CD14-positive monocyte (primary cell): ENCODE data around the gene PIWIL4. TPM values are rescaled to one million over a fixed set of nuclear protein-coding genes. Genes with fewer than 3 reads are reported as not detected.
A peak's percentile ranks its signal among the peaks of the same experiment; 100 is the strongest.

Experiments
- DNase-seq, 3 donors: peaks; one replicate each; pipeline ENCODE4 v3.0.0-alpha.2; 2011 to 2022
- H2AFZ ChIP-seq: 2 replicates; pipeline ENCODE4 v1.6.0; 2012; ENCODE audit warnings: mild to moderate bottlenecking, low read depth, low read length, inconsistent platforms; ENCODE audit not compliant: insufficient read depth, poor library complexity, severe bottlenecking
- H3K27ac ChIP-seq, 2 donors: 1 replicate in 1 of 2; 2 replicates in 1 of 2; pipeline ENCODE4 v1.5.1; 2012 to 2013; ENCODE audit warnings: low read length in 2 of 2, control low read depth in 1 of 2, inconsistent platforms in 1 of 2, low read depth in 1 of 2, mild to moderate bottlenecking in 1 of 2
- H3K27me3 ChIP-seq, 2 donors: one replicate each; pipeline versions ENCODE4 v1.6.0 to v1.6.1; 2011 to 2013; ENCODE audit warnings: low read length in 2 of 2; ENCODE audit not compliant: control insufficient read depth in 2 of 2, insufficient read depth in 2 of 2
- H3K36me3 ChIP-seq, 2 donors: replicated peaks in 1 of 2; 1 replicate in 1 of 2; 2 replicates in 1 of 2; pipeline versions ENCODE4 v1.5.1 to v1.6.1; 2012 to 2013; ENCODE audit warnings: low read length in 2 of 2, control low read depth in 1 of 2, inconsistent platforms in 1 of 2, mild to moderate bottlenecking in 1 of 2; ENCODE audit not compliant: insufficient read depth in 2 of 2, control insufficient read depth in 1 of 2
- H3K4me1 ChIP-seq, 2 donors: 1 replicate in 1 of 2; 2 replicates in 1 of 2; pipeline versions ENCODE4 v1.5.1 to v1.6.1; 2012 to 2013; ENCODE audit warnings: low read length in 2 of 2, control low read depth in 1 of 2, inconsistent platforms in 1 of 2, mild to moderate bottlenecking in 1 of 2, moderate library complexity in 1 of 2; ENCODE audit not compliant: insufficient read depth in 2 of 2, control insufficient read depth in 1 of 2
- H3K4me2 ChIP-seq: replicated peaks from 2 replicates; pipeline ENCODE3; 2012; ENCODE audit warnings: low read length, moderate library complexity, mild to moderate bottlenecking; ENCODE audit not compliant: poor library complexity, severe bottlenecking; ENCODE audit errors: extremely low read depth
- H3K4me3 ChIP-seq, 3 experiments: fragments of 200-600 bp in 1 of 3; sonication (generic) in 1 of 3; replicated peaks in 1 of 3; 1 replicate in 2 of 3; 2 replicates in 1 of 3; pipeline ENCODE4 v1.5.1; 2011 to 2013; ENCODE audit warnings: low read length in 3 of 3, mild to moderate bottlenecking in 3 of 3, control low read depth in 2 of 3, low read depth in 2 of 3, inconsistent platforms in 1 of 3, moderate library complexity in 1 of 3
- H3K79me2 ChIP-seq: 2 replicates; pipeline ENCODE4 v1.6.0; 2012; ENCODE audit warnings: mild to moderate bottlenecking, control low read depth, inconsistent platforms, low read length, moderate library complexity; ENCODE audit not compliant: insufficient read depth
- H3K9ac ChIP-seq: 2 replicates; pipeline ENCODE4 v1.6.0; 2017; ENCODE audit warnings: low read length, mild to moderate bottlenecking; ENCODE audit not compliant: insufficient read depth, poor library complexity, severe bottlenecking
- H3K9me3 ChIP-seq, 2 donors: replicated peaks in 1 of 2; 1 replicate in 1 of 2; 2 replicates in 1 of 2; pipeline versions ENCODE4 v1.5.1 to v1.6.1; 2012 to 2013; ENCODE audit warnings: low read length in 2 of 2, control low read depth in 1 of 2; ENCODE audit not compliant: control insufficient read depth in 1 of 2, insufficient read depth in 1 of 2
- H4K20me1 ChIP-seq: 2 replicates; pipeline ENCODE4 v1.6.0; 2012; ENCODE audit warnings: mild to moderate bottlenecking, low read length, control low read depth, moderate library complexity; ENCODE audit not compliant: insufficient read depth
- H3K27ac Mint-ChIP-seq, 7 donors: one replicate each; pipeline ENCODE4 v1.8.0; 2020; ENCODE audit warnings: mild to moderate bottlenecking in 7 of 7, mixed read lengths in 7 of 7, moderate library complexity in 6 of 7, inconsistent platforms in 2 of 7
- H3K27me3 Mint-ChIP-seq, 3 donors: one replicate each; pipeline ENCODE4 v1.8.0; 2021 to 2022; ENCODE audit warnings: low read depth in 3 of 3, mild to moderate bottlenecking in 3 of 3, mixed read lengths in 3 of 3, moderate library complexity in 3 of 3, inconsistent platforms in 1 of 3
- H3K36me3 Mint-ChIP-seq, 2 donors: one replicate each; pipeline ENCODE4 v1.8.0; 2020; ENCODE audit warnings: mixed read lengths in 2 of 2, inconsistent platforms in 1 of 2, mild to moderate bottlenecking in 1 of 2
- H3K4me1 Mint-ChIP-seq: one replicate; pipeline ENCODE4 v1.8.0; 2020; ENCODE audit warnings: mild to moderate bottlenecking, mixed read lengths
- H3K4me3 Mint-ChIP-seq, 2 donors: one replicate each; pipeline ENCODE4 v1.8.0; 2020; ENCODE audit warnings: mild to moderate bottlenecking in 2 of 2, mixed read lengths in 2 of 2, moderate library complexity in 1 of 2
- H3K9me3 Mint-ChIP-seq, 7 donors: one replicate each; pipeline ENCODE4 v1.8.0; 2020 to 2022; ENCODE audit warnings: mixed read lengths in 7 of 7, mild to moderate bottlenecking in 6 of 7, moderate library complexity in 6 of 7, inconsistent platforms in 2 of 7
- CTCF ChIP-seq: fragments of 200-600 bp; IDR thresholded peaks from one replicate; pipeline ENCODE4 v1.8.0; 2022; ENCODE audit warnings: antibody characterized with exemption, mild to moderate bottlenecking
- WGBS: methylation state at CpG from one replicate; pipeline ENCODE4 v1.1.5; 2013; ENCODE audit warnings: missing lambda C conversion rate; ENCODE audit not compliant: insufficient coverage; 5-methylcytosine and 5-hydroxymethylcytosine counted together
- intact Hi-C, 2 donors: fragments of 100-400 bp; cut with micrococcal nuclease; formaldehyde crosslinking; loops; one replicate each; pipeline versions ENCODE4 v1.15.0 to v1.15.1; 2023
- polyA plus RNA-seq, 3 donors: library from polyadenylated mRNA; depleted of rRNA in 1 of 3; unstranded in 2 of 3; stranded (reverse) in 1 of 3; fragments of 300-500 nt in 2 of 3; fragments of >200 nt in 1 of 3; fragmentation: Illumina TruSeq in 2 of 3; gene quantifications; 1 replicate in 2 of 3; 2 replicates in 1 of 3; pipeline ENCODE4 v1.2.3, GENCODE V29; 2012 to 2021

PIWIL4 gene
- polyA plus RNA-seq, 3 donors = 0.98 to 14.2 (median 1.1) TPM

- Mint-ChIP-seq H3K4me1 (peaks cover 60% of the 10 kb centered on the region), H3K36me3 (peaks cover 8 to 10% of the 10 kb centered on the region in 2 donors), H3K4me3 (peak overlapping the region; percentile 87 to 96), H3K27ac (peak overlapping the region; percentile 96 to 99 (median 99)), H3K27me3 (peaks cover 0 to 2% (median 1%) of the 10 kb centered on the region in 3 donors), H3K9me3 (no peaks in the 10 kb centered on the region)
- Histone ChIP-seq H3K9me3 (no peaks in the 10 kb centered on the region), H2AFZ (peak overlapping the region; percentile 82), H3K4me2 (peak overlapping the region; percentile 83), H3K36me3 (no peaks in the 10 kb centered on the region), H3K79me2 (peaks cover 71% of the 10 kb centered on the region), H3K9ac (peak overlapping the region; percentile 78), H3K27me3 (no peaks in the 10 kb centered on the region), H3K27ac (peak overlapping the region; percentile 96 to 98), H4K20me1 (no peaks in the 10 kb centered on the region), H3K4me3 (peak overlapping the region; percentile 50 to 78 (median 64)), H3K4me1 (peaks cover 45 to 51% of the 10 kb centered on the region in 2 donors)
- no peak for TF ChIP-seq CTCF
- intact Hi-C loops = loop anchor here in 1 of 2 donors (2.0 kb wide), 1 partner anchor 30 kb away; no protein-coding TSS in a partner anchor
- 0% methylated on average over 1 of the region's 13 CpGs for WGBS
- DNase-seq = peak; percentile 70 to 81 (median 74)
Measured at GRCh38 chr11:94574193-94574961, 7.2 kb downstream of the PIWIL4 start.

DNA sequence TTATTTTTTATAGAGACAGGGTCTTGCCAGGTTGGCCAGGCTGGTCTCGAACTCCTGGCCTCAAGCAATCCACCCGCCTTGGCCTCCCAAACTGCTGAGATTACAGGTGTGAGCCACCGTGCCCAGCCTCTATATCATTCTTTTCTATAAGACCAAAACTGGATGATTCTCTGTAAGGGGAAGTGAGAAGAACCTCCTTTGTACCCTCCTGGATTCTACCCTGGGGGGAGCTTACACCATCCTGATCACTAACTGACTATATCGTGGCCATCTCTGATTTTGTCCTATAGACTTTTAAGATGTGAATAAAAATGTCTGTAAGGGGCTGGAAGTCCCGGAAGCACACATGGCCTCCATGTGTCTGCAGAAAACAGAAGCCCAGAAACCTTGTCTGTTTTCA lies 9.1 kb downstream of the PIWIL4 start:
- H3K27ac ChIP-seq = peak overlapping the region; percentile 31 to 96
- peak overlapping the region; percentile 72 to 99 (median 87) for H3K27ac Mint-ChIP-seq
- H3K36me3 ChIP-seq = no peaks in the 10 kb centered on the region
- no peaks in the 10 kb centered on the region for H3K9me3 ChIP-seq
- no peaks in the 10 kb centered on the region for H3K27me3 ChIP-seq
- WGBS = 20% methylated on average over 1 of the region's 5 CpGs
- intact Hi-C loops = no loop called here
- H3K27me3 Mint-ChIP-seq = peaks cover 0 to 2% (median 1%) of the 10 kb centered on the region in 3 donors
- peak overlapping the region; percentile 36 for H3K4me2 ChIP-seq
- TF ChIP-seq CTCF = no peak
- H3K4me1 Mint-ChIP-seq = peaks cover 69% of the 10 kb centered on the region
- peak overlapping the region; percentile 0 for H3K9ac ChIP-seq
- H3K4me1 ChIP-seq = peaks cover 46 to 55% of the 10 kb centered on the region in 2 donors
- peaks cover 4 to 8% of the 10 kb centered on the region in 2 donors for H3K36me3 Mint-ChIP-seq
- peak overlapping the region; percentile 69 for H2AFZ ChIP-seq
- peaks cover 79% of the 10 kb centered on the region for H3K79me2 ChIP-seq
- no peaks in the 10 kb centered on the region for H4K20me1 ChIP-seq
- peak in 2 of 3 donors; percentile 17 to 32 for DNase-seq
- H3K4me3 Mint-ChIP-seq = peak overlapping the region; percentile 57 to 75
- no peaks in the 10 kb centered on the region for H3K9me3 Mint-ChIP-seq
- H3K4me3 ChIP-seq = peak overlapping the region in 1 of 3 experiments; percentile 48
